Prostate gland (tissue), 2 donors: Measurements from ENCODE around the gene NEK6.

Source experiments
- POLR2A ChIP-seq: fragments of 450-650 bp; IDR thresholded peaks from one replicate; pipeline ENCODE4 v1.6.1; 2016; ENCODE audit warnings: antibody characterized with exemption, mild to moderate bottlenecking
- POLR2AphosphoS5 ChIP-seq: sonication (generic); formaldehyde crosslinking; IDR thresholded peaks from one replicate; pipeline ENCODE4 v1.6.1; 2017; ENCODE audit warnings: antibody characterized with exemption
- TF ChIP-seq, protein P1 (sequence below), 4 experiments: fragments of 200-600 bp in 2 of 4; fragments of 450-650 bp in 2 of 4; sonication (generic) in 2 of 4; IDR thresholded peaks; 1 replicate in 3 of 4; 2 replicates in 1 of 4; pipeline ENCODE4 v1.5.1; 2016 to 2019; ENCODE audit warnings: antibody characterized with exemption in 4 of 4, mild to moderate bottlenecking in 2 of 4, moderate library complexity in 2 of 4

DNA sequence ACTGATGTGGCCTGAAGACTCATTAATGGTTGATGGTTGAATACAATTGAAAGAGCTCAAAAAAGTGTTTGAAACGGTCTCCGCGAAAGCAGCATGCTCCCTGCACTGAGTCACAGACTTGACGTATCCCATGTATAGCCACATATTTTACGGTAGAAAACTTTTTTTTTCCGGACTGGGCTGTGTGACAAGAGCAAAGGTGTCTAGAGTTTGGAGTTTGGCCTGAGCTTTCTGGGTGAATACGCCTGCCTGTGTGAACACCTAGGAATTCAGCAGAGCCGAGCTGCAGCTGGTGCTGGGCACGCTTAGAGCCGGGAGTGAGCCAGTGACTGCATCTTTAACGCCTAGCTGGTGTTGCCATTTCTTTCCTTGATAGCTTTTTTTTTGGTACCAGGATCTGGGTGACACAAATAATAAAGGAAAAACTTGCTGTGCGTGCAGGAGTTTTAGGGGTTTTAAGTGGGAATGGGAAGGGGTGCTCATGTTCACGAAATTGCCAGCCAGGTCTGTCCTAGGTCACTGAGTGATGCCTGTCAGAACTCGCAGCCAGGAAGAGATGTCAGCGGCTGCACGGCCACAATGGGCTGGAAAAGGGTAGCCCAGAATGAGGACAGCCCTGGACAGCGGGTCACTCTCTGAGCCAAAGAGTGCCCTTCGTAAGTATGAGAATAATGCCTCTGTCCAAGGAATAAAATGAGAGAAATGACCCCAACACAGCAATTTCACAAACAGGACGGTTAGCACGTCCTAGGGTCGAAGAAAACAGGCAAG, 105.8 kb downstream of the NEK6 start:
- TF ChIP-seq, protein P1, sequence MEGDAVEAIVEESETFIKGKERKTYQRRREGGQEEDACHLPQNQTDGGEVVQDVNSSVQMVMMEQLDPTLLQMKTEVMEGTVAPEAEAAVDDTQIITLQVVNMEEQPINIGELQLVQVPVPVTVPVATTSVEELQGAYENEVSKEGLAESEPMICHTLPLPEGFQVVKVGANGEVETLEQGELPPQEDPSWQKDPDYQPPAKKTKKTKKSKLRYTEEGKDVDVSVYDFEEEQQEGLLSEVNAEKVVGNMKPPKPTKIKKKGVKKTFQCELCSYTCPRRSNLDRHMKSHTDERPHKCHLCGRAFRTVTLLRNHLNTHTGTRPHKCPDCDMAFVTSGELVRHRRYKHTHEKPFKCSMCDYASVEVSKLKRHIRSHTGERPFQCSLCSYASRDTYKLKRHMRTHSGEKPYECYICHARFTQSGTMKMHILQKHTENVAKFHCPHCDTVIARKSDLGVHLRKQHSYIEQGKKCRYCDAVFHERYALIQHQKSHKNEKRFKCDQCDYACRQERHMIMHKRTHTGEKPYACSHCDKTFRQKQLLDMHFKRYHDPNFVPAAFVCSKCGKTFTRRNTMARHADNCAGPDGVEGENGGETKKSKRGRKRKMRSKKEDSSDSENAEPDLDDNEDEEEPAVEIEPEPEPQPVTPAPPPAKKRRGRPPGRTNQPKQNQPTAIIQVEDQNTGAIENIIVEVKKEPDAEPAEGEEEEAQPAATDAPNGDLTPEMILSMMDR (IDR thresholded peaks at IDR 0.05), result no peak
- TF ChIP-seq POLR2AphosphoS5 (no peak), POLR2A (no peak)
